PC-3 (cell line): ENCODE results near the gene NAPSA. TPM values are rescaled to one million over a fixed set of nuclear protein-coding genes. Genes with fewer than 3 reads are reported as not detected.

Experiments used
- ATAC-seq: fragments of 200-7000 bp; cut with Tn5 transposase; 2 replicates; pipeline ENCODE4 v1.9.1; 2020; ENCODE audit warnings: mild to moderate bottlenecking, moderate library complexity
- BruUV-seq: library from RNA; stranded (reverse); fragments of 400-500 nt; replicated peaks from 2 replicates; lab custom pipeline; 2021; lab: Mats Ljungman, UMichigan
- CTCF ChIA-PET: fragments of 300-600 bp; sonication (Branson Sonifier 250); formaldehyde crosslinking; loops from one replicate; lab custom pipeline; 2022; ENCODE audit warnings: antibody characterized with exemption; lab: Charles Lee
- POLR2A ChIA-PET: fragments of 300-600 bp; sonication (Branson Sonifier 250); formaldehyde crosslinking; loops from one replicate; lab custom pipeline; 2022; ENCODE audit warnings: antibody characterized with exemption; ENCODE audit not compliant: unreplicated experiment; lab: Charles Lee
- DNase-seq: peaks from one replicate; pipeline ENCODE4 v3.0.0-alpha.2; 2015
- H2AFZ ChIP-seq: fragments of 300-600 bp; sonication (generic); 2 replicates; pipeline ENCODE4 v1.6.0; 2016; ENCODE audit warnings: antibody characterized with exemption, low read length
- H3F3A ChIP-seq: fragments of 300-600 bp; sonication (generic); one replicate; pipeline ENCODE4 v1.6.0; 2017; ENCODE audit warnings: antibody characterized with exemption, low read length, control low read depth, mild to moderate bottlenecking; ENCODE audit not compliant: unreplicated experiment
- H3K27ac ChIP-seq: fragments of 300-600 bp; sonication (generic); 2 replicates; pipeline ENCODE4 v1.5.1; 2016; ENCODE audit warnings: mild to moderate bottlenecking, low read length
- H3K27me3 ChIP-seq: fragments of 300-600 bp; sonication (generic); 2 replicates; pipeline ENCODE4 v1.6.1; 2016; ENCODE audit warnings: low read length, mixed read lengths
- H3K36me3 ChIP-seq: fragments of 300-600 bp; sonication (generic); 2 replicates; pipeline ENCODE4 v1.6.1; 2016; ENCODE audit warnings: low read depth, mixed run types, low read length, mixed read lengths
- H3K4me1 ChIP-seq: fragments of 300-600 bp; sonication (generic); 2 replicates; pipeline ENCODE4 v1.5.1; 2016; ENCODE audit warnings: low read length; ENCODE audit not compliant: insufficient read depth
- H3K4me2 ChIP-seq: fragments of 300-600 bp; sonication (generic); 2 replicates; pipeline ENCODE4 v1.6.0; 2016; ENCODE audit warnings: low read length
- H3K4me3 ChIP-seq: fragments of 300-600 bp; sonication (generic); 2 replicates; pipeline ENCODE4 v1.5.1; 2016; ENCODE audit warnings: mild to moderate bottlenecking, low read length, mixed read lengths
- H3K79me2 ChIP-seq: fragments of 300-600 bp; sonication (generic); 2 replicates; pipeline ENCODE4 v1.6.1; 2017; ENCODE audit warnings: low read length, mixed read lengths
- H3K9ac ChIP-seq: fragments of 300-600 bp; sonication (generic); 2 replicates; pipeline ENCODE4 v1.6.0; 2016; ENCODE audit warnings: mild to moderate bottlenecking, low read length
- H3K9me2 ChIP-seq: fragments of 300-600 bp; sonication (generic); replicated peaks from 2 replicates; pipeline ENCODE4 v1.6.1; 2016; ENCODE audit warnings: mixed run types, low read length, mixed read lengths
- H3K9me3 ChIP-seq: fragments of 300-600 bp; sonication (generic); 2 replicates; pipeline ENCODE4 v1.6.1; 2016; ENCODE audit warnings: low read length, mixed read lengths
- H4K20me1 ChIP-seq: fragments of 300-600 bp; sonication (generic); 2 replicates; pipeline ENCODE4 v1.6.1; 2016; ENCODE audit warnings: low read length, mixed read lengths
- EZH2 ChIP-seq: fragments of 300-600 bp; sonication (generic); IDR thresholded peaks from one replicate; pipeline ENCODE4 v1.6.1; 2017; ENCODE audit warnings: antibody characterized with exemption, mild to moderate bottlenecking, low read length; ENCODE audit not compliant: unreplicated experiment
- EZH2phosphoT487 ChIP-seq: fragments of 300-600 bp; sonication (generic); IDR thresholded peaks from 2 replicates; pipeline ENCODE4 v1.6.1; 2018; ENCODE audit warnings: mild to moderate bottlenecking, antibody characterized with exemption, low read length, borderline replicate concordance
- intact Hi-C: fragments of 100-400 bp; cut with micrococcal nuclease; formaldehyde crosslinking; loops from 2 replicates; pipeline ENCODE4 v1.9.0; 2023
- total RNA-seq: library from RNA; depleted of rRNA; stranded (reverse); fragments of >200 nt; gene quantifications from 2 replicates; pipeline ENCODE4 v1.2.3, GENCODE V29; 2014
- TF ChIP-seq, protein P1 (sequence below): fragments of 300-600 bp; sonication (generic); conservative IDR thresholded peaks from 2 replicates; pipeline ENCODE4 v1.5.1; 2017; ENCODE audit warnings: antibody characterized with exemption, low read depth, mild to moderate bottlenecking, low read length

The NAPSA gene
- total RNA-seq, 1 experiment from 2014 or later: 3.0 TPM

DNA sequence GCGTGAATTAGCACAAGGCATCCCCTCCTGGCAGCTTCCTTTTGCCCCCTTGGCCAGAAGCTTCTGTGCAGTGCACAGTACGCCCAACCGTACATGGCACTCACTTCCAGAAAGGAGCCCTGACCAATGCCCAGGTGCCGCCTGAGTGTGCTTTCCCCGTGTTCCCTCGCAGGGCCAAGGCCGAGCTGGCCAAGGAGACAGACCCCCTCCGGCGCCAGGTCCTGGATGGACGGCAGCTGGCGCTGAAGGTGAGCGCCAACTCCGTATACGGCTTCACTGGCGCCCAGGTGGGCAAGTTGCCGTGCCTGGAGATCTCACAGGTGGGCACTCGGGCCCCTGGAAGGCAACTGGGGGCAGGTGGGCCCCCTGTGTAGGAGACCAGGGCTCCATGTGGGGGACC, 43.9 kb upstream of the NAPSA start:
- Histone ChIP-seq H3K4me3 (no peak overlapping the region), H3K4me1 (no peaks in the 10 kb centered on the region), H3F3A (no peaks in the 10 kb centered on the region), H3K27ac (no peak overlapping the region), H4K20me1 (no peaks in the 10 kb centered on the region), H3K9me2 (no peaks in the 10 kb centered on the region), H3K36me3 (peaks cover 42% of the 10 kb centered on the region), H3K4me2 (no peak overlapping the region), H3K27me3 (no peaks in the 10 kb centered on the region), H3K9ac (no peak overlapping the region), H3K79me2 (no peaks in the 10 kb centered on the region), H3K9me3 (no peaks in the 10 kb centered on the region), H2AFZ (no peak overlapping the region)
- TF ChIP-seq EZH2phosphoT487 (no peak), EZH2 (no peak)
- TF ChIP-seq, protein P1, sequence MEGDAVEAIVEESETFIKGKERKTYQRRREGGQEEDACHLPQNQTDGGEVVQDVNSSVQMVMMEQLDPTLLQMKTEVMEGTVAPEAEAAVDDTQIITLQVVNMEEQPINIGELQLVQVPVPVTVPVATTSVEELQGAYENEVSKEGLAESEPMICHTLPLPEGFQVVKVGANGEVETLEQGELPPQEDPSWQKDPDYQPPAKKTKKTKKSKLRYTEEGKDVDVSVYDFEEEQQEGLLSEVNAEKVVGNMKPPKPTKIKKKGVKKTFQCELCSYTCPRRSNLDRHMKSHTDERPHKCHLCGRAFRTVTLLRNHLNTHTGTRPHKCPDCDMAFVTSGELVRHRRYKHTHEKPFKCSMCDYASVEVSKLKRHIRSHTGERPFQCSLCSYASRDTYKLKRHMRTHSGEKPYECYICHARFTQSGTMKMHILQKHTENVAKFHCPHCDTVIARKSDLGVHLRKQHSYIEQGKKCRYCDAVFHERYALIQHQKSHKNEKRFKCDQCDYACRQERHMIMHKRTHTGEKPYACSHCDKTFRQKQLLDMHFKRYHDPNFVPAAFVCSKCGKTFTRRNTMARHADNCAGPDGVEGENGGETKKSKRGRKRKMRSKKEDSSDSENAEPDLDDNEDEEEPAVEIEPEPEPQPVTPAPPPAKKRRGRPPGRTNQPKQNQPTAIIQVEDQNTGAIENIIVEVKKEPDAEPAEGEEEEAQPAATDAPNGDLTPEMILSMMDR: no peak
- intact Hi-C loops: no loop called here
- no peak for ATAC-seq
- no peak for DNase-seq
- POLR2A ChIA-PET: interaction anchor here (0.6 kb wide), 1 partner anchor 10 kb away, joined by 6 read pairs; the partner anchor contains the start of gene SPIB
- BruUV-seq: no TSS peak
- CTCF ChIA-PET: no interaction called here

DNA sequence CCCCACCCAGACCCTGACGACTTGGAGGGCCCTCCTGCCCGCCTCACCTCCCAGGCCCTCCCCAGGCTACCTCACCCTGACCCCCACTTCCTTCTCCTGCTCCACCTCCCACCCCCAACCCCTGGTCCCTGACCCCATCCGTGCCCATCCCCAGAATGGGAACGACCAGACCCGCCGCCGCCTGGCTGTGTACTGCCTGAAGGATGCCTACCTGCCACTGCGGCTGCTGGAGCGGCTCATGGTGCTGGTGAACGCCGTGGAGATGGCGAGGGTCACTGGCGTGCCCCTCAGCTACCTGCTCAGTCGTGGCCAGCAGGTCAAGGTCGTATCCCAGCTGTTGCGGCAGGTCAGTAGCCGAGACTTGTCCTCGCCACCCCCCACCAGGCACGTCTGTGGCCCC, 41.4 kb upstream of the NAPSA start:
- no peak overlapping the region for H3K27ac ChIP-seq
- TF ChIP-seq, protein P1: no peak
- TF ChIP-seq EZH2phosphoT487 (no peak), EZH2 (no peak)
- no peaks in the 10 kb centered on the region for H3K4me1 ChIP-seq
- no peaks in the 10 kb centered on the region for H3K27me3 ChIP-seq
- intact Hi-C loops: no loop called here
- no peaks in the 10 kb centered on the region for H3K9me2 ChIP-seq
- ChIA-PET POLR2A (no interaction called here), CTCF (no interaction called here)
- no peaks in the 10 kb centered on the region for H3F3A ChIP-seq
- no peak overlapping the region for H3K9ac ChIP-seq
- H3K79me2 ChIP-seq: no peaks in the 10 kb centered on the region
- H3K36me3 ChIP-seq: peaks cover 40% of the 10 kb centered on the region
- no peak overlapping the region for H3K4me3 ChIP-seq
- BruUV-seq: no TSS peak
- no peak for DNase-seq
- H3K9me3 ChIP-seq: no peaks in the 10 kb centered on the region
- H4K20me1 ChIP-seq: no peaks in the 10 kb centered on the region
- H3K4me2 ChIP-seq: no peak overlapping the region
- H2AFZ ChIP-seq: no peak overlapping the region
- ATAC-seq: no peak

DNA sequence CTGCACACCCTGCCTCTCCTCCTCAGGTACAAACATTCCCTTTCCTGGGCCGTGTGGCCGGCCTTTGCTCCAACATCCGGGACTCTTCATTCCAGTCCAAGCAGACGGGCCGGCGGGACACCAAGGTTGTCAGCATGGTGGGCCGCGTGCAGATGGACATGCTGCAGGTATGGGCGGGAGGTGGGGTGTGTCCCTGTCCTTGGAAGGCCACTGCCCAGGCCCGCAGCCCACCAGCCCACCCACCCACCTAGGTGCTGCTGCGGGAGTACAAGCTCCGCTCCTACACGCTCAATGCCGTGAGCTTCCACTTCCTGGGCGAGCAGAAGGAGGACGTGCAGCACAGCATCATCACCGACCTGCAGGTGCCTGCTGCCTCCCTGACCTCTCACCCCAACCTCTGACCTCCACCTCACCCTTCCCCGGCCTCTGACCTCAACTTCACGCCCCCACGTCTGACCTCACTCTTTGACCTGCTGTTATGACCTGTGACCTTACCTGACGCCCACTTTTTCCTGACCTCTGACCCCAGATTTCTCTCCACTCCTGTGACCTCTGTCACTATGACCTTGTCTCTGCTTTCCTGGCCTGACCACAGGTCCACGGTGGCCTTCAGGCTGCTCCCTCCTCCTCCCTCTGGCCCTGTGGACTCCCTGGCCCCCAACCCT, 40.8 kb upstream of the NAPSA start:
- Histone ChIP-seq H4K20me1 (no peaks in the 10 kb centered on the region), H3F3A (no peaks in the 10 kb centered on the region), H3K27ac (no peak overlapping the region), H2AFZ (no peak overlapping the region), H3K9me3 (no peaks in the 10 kb centered on the region), H3K27me3 (no peaks in the 10 kb centered on the region), H3K9ac (no peak overlapping the region), H3K4me3 (no peak overlapping the region), H3K36me3 (peaks cover 43% of the 10 kb centered on the region), H3K9me2 (no peaks in the 10 kb centered on the region), H3K4me2 (no peak overlapping the region), H3K4me1 (no peaks in the 10 kb centered on the region), H3K79me2 (no peaks in the 10 kb centered on the region)
- ATAC-seq (no peak), DNase-seq (no peak)
- TF ChIP-seq EZH2phosphoT487 (no peak), EZH2 (no peak)
- TF ChIP-seq, protein P1: no peak
- ChIA-PET POLR2A (no interaction called here), CTCF (no interaction called here)
- BruUV-seq: no TSS peak
- intact Hi-C loops: no loop called here
